Pancreas (tissue), 10 donors: Measurements from ENCODE around the gene CEP55. TPM values are rescaled to one million over a fixed set of nuclear protein-coding genes. Genes with fewer than 3 reads are reported as not detected.

Source experiments
- ATAC-seq, 4 donors: fragments of 200-7000 bp; cut with Tn5 transposase; one replicate each; pipeline versions ENCODE4 v1.8.0 to v1.9.1; 2020; ENCODE audit warnings: mild to moderate bottlenecking in 4 of 4, moderate library complexity in 4 of 4
- DNase-seq, 6 donors: peaks; one replicate each; pipeline ENCODE4 v3.0.0-alpha.2; 2020
- FAIRE-seq: peaks from 2 replicates; lab custom pipeline; 2012; peaks lifted over from hg19 to GRCh38; lab: Jason Lieb, UNC
- H3K27ac ChIP-seq, 4 donors: fragments of 200-600 bp; sonication (generic); 1 replicate in 3 of 4; 2 replicates in 1 of 4; pipeline versions ENCODE4 v1.5.0 to v1.8.0; 2020
- H3K27me3 ChIP-seq, 4 donors: fragments of 200-600 bp; one replicate each; pipeline ENCODE4 v1.8.0; 2021
- H3K36me3 ChIP-seq, 3 donors: fragments of 200-600 bp; sonication (generic) in 1 of 3; one replicate each; pipeline versions ENCODE4 v1.5.0 to v1.8.0; 2020 to 2021
- H3K4me1 ChIP-seq, 3 donors: fragments of 200-600 bp; one replicate each; pipeline ENCODE4 v1.8.0; 2021
- H3K4me3 ChIP-seq, 4 donors: fragments of 200-600 bp; sonication (generic) in 2 of 4; one replicate each; pipeline versions ENCODE4 v1.5.0 to v1.8.0; 2020 to 2021
- H3K9me3 ChIP-seq, 4 donors: fragments of 200-600 bp; one replicate each; pipeline ENCODE4 v1.8.0; 2021
- CTCF ChIP-seq, 4 donors: fragments of 200-600 bp; sonication (generic) in 3 of 4; IDR thresholded peaks; one replicate each; pipeline versions ENCODE4 v1.5.0 to v1.8.0; 2021; ENCODE audit warnings: antibody characterized with exemption in 4 of 4
- WGBS, 2 donors: extraction: QIAGEN DNeasy Blood & Tissue Kit; methylation state at CpG; one replicate each; pipeline ENCODE4 v1.1.7; 2013; 5-methylcytosine and 5-hydroxymethylcytosine counted together
- intact Hi-C, 3 donors: fragments of 100-400 bp; cut with DNase I; formaldehyde crosslinking; loops; one replicate each; pipeline versions ENCODE4 v1.11.1 to v1.14.2; 2022
- polyA plus RNA-seq, 2 donors: library from polyadenylated mRNA; stranded (reverse); fragments of 200-250 nt; gene quantifications; one replicate each; pipeline ENCODE4 v1.2.3, GENCODE V29; 2013
- total RNA-seq, 6 donors: library from RNA; stranded (reverse); fragmentation: NEBNext Ultra II Directional in 4 of 6; extraction: Animal tissue kit (Norgen Biotek cat#: 25700) in 4 of 6; gene quantifications; one replicate each; pipeline versions ENCODE4 v1.2.1 to v1.2.4, GENCODE V29; 2021 to 2023
- donor health status: healthy with polysubstance abuse.
- donor health status: DM: no; HTN: no; CAD: no; lungs with moderate emphysema.
- donor health status: DM: no; HTN: no; CAD: no.
- donor health status: control.
- donor health status: control.
- donor health status: Bipolar disorder and iron deficiency.
- donor health status: DM: yes; HTN: yes; CAD: no.
- donor health status: DM: no; HTN: no; CAD: no.
- donor health status: DM: no; HTN: no; CAD: no.
- donor health status: DM: yes; HTN: yes; CAD: no.

The CEP55 gene
- total and polyA plus RNA-seq, 8 donors = 0.07 to 0.94 (median 0.25) TPM; not detected in 1

GRCh38 chr10:93458821-93459257, 37.6 kb upstream of the CEP55 start:
- intact Hi-C loops = no loop called here
- Histone ChIP-seq H3K27ac (peak overlapping the region; percentile 44 to 76 (median 66)), H3K4me1 (peaks cover 0 to 14% (median 0%) of the 10 kb centered on the region in 3 donors), H3K36me3 (no peaks in the 10 kb centered on the region), H3K27me3 (no peaks in the 10 kb centered on the region), H3K4me3 (no peak overlapping the region), H3K9me3 (no peaks in the 10 kb centered on the region)
- 40 to 45% methylated on average over 6 of the region's 6 CpGs for WGBS, 2 donors
- no peak for TF ChIP-seq CTCF (IDR thresholded peaks at IDR 0.05)
- peak; percentile 84 to 90 (median 87) for ATAC-seq
- FAIRE-seq = no peak
- DNase-seq = peak in 4 of 6 donors; percentile 37 to 67 (median 48)

- DNase-seq (no peak), FAIRE-seq (no peak), ATAC-seq (no peak)
- Histone ChIP-seq H3K36me3 (no peaks in the 10 kb centered on the region), H3K27me3 (no peaks in the 10 kb centered on the region), H3K4me1 (peaks cover 0 to 14% (median 0%) of the 10 kb centered on the region in 3 donors), H3K9me3 (no peaks in the 10 kb centered on the region), H3K27ac (peak overlapping the region in 3 of 4 donors; percentile 61 to 76 (median 71)), H3K4me3 (no peak overlapping the region)
- 45 to 75% methylated on average over 3 of the region's 3 CpGs for WGBS, 2 donors
- intact Hi-C loops = no loop called here
- TF ChIP-seq CTCF (IDR thresholded peaks at IDR 0.05) = no peak
These were observed 36.9 kb upstream of the CEP55 start for GRCh38 chr10:93459466-93459865.

- intact Hi-C loops = no loop called here
- Histone ChIP-seq H3K27me3 (no peaks in the 10 kb centered on the region), H3K36me3 (no peaks in the 10 kb centered on the region), H3K27ac (peak overlapping the region in 2 of 4 donors; percentile 22 to 39), H3K4me3 (no peak overlapping the region), H3K9me3 (no peaks in the 10 kb centered on the region), H3K4me1 (peaks cover 0 to 23% (median 0%) of the 10 kb centered on the region in 3 donors)
- DNase-seq (no peak), ATAC-seq (no peak), FAIRE-seq (no peak)
- TF ChIP-seq CTCF (IDR thresholded peaks at IDR 0.05) = no peak
- WGBS, 2 donors = 55 to 61% methylated on average over 4 of the region's 4 CpGs
These were observed 35.2 kb upstream of the CEP55 start for GRCh38 chr10:93461109-93461806.

GRCh38 chr10:93461807-93462178, 34.6 kb upstream of the CEP55 start:
- DNase-seq (no peak), ATAC-seq (no peak), FAIRE-seq (no peak)
- peak overlapping the region in 2 of 4 donors; percentile 22 to 39 for H3K27ac ChIP-seq
- no peak for TF ChIP-seq CTCF (IDR thresholded peaks at IDR 0.05)
- H3K9me3 ChIP-seq = no peaks in the 10 kb centered on the region
- no peaks in the 10 kb centered on the region for H3K36me3 ChIP-seq
- intact Hi-C loops = no loop called here
- 100% methylated on average over 1 of the region's 1 CpG for WGBS, 2 donors
- H3K4me1 ChIP-seq = peaks cover 0 to 25% (median 0%) of the 10 kb centered on the region in 3 donors
- H3K4me3 ChIP-seq = no peak overlapping the region
- H3K27me3 ChIP-seq = no peaks in the 10 kb centered on the region

- intact Hi-C loops = no loop called here
These were observed 34.0 kb upstream of the CEP55 start for GRCh38 chr10:93462371-93462770.

More at GRCh38 chr10:93462371-93462770, 34.0 kb upstream of the CEP55 start:
- ATAC-seq (no peak), FAIRE-seq (no peak), DNase-seq (no peak)
- H3K4me1 ChIP-seq = peaks cover 0 to 25% (median 0%) of the 10 kb centered on the region in 3 donors
- H3K27me3 ChIP-seq = no peaks in the 10 kb centered on the region
- H3K27ac ChIP-seq = peak overlapping the region in 1 of 4 donors; percentile 52
- no peak for TF ChIP-seq CTCF (IDR thresholded peaks at IDR 0.05)
- 37 to 59% methylated on average over 2 of the region's 2 CpGs for WGBS, 2 donors
- no peaks in the 10 kb centered on the region for H3K36me3 ChIP-seq
- H3K9me3 ChIP-seq = no peaks in the 10 kb centered on the region
- no peak overlapping the region for H3K4me3 ChIP-seq
